NCI-H2227 (cell line): ENCODE data around the gene IQCE.

Experiments used
- DNase-seq: peaks from one replicate; lab custom pipeline; 2025; ENCODE audit not compliant: unreplicated experiment; lab: John Stamatoyannopoulos, UW

The IQCE gene

GRCh38 chr7:2660359-2661095, 101.7 kb downstream of the IQCE start:
- DNase-seq = no peak

DNA sequence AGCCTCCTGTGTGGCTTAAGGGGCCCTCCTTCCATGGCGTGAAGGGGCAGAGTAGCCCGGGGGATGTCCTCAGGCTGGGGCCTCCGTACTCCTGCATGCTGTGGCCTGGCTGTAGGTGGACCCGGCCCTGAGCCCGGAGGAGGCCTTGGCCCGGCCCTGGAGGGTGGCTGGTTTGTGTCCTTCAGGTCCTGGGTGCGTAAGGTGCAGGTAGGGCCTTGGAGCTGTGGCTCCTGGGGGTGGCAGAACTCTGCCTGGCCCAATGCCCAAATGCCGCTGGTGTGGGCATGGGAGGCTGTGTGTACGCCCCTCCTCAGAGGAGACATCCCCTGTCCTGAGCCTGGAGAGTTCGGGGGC, 102.3 kb downstream of the IQCE start:
- no peak for DNase-seq

DNA sequence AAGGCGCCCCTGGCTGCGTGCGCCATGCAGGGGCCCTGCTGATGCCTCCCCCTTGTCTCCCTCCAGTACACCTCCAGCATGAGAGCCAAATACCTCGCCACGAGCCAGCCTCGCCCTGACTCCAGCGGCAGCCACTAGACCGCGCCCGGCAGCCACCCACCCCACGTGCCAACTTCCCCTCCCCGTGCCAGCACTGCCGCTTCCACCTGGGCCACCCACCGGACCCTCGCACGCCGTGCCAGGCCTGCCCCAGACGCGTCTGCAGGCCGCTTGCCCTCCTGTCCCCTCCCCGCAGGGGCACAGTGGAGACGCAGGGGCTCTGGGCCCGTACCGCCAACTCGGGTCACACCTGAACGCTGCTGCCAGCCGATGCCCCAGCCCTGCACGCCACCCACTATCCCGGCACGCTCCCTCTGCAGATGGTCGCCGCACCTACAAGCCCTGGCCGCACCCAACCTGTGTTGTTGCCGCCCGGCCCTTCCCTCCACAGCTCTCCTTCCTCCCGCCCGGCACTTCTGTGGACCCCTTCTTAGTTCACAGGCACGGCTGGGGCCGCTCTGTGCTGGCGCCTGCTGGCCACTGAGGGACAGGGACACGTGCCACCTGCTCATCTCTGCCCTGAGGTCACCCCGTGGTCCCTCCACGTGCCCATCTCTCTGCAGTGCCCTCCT, 103.0 kb downstream of the IQCE start:
- no peak for DNase-seq

DNA sequence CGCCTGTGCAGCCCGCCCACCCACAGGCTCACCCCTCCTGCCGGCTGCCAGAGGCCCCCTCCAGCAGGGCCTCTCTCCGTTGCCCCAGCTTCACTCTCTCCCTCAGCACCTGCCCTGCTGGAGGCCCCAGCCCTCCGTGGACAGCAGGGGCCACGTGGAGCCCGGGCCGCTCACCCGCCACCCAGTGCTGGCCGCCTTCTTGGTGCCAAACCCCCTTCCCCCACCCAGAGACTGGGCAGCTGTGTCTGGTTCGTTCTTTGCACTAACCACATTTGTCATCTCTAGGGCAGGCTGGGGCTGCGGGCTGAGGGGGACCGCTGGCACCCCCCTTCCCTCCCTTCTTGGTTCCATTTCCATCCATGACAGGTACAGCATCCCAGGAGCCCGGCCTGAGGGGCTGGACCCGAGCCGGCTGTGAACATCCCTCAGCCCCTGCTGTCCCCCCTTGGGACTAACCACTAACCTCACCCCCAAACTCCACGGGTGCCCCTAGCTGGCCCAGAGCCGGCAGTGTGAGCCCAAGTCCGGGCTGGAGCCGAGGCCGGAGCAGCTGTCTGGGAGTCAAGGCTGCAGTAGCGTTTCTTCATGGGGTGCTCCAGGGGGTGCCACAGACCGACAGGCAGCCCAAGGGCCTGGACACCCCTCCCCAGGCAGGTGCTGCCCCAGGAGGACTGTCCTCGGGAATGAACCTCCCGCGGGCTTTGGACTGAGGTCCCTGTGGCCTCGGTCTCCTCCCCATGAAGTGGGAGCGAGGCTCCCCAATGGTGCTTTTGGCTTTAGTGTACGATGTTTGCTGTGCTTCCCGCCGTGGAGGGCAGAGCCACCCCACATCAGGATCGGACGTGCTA, 103.7 kb downstream of the IQCE start:
- DNase-seq = no peak

GRCh38 chr7:2663121-2663886, 104.5 kb downstream of the IQCE start:
- DNase-seq = no peak

DNA sequence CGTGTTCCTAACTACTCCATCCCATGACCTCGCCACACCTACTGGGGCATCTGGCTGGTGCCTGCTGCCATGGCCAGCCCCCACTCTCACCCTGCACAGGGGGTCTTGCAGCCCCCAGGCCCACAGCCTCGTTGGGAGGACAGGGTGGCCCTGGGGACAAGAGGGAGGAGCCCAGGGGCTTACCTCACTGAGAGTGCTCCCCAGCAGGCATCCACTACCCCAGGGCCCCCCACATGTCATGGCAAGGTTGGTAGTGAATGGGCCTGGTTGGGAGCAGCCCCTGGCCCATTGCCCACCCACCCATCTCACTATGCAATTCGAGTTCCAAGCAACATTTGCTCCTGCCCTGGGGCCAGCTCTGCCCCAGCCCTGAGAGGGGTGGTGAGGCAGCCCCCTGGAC, 105.2 kb downstream of the IQCE start:
- DNase-seq = no peak
